Ovary (tissue), 3 donors: ENCODE measurements around the gene CADPS2.

Experiments used
- CTCF ChIP-seq, 3 donors: fragments of 450-650 bp in 2 of 3; fragments of 200-600 bp in 1 of 3; IDR thresholded peaks; one replicate each; pipeline versions ENCODE4 v1.5.1 to v1.8.0; 2016 to 2022; ENCODE audit warnings: antibody characterized with exemption in 3 of 3, mild to moderate bottlenecking in 1 of 3
- EP300 ChIP-seq: sonication (generic); formaldehyde crosslinking; IDR thresholded peaks from one replicate; pipeline ENCODE4 v1.6.1; 2017; ENCODE audit warnings: antibody characterized with exemption
- POLR2A ChIP-seq: fragments of 450-650 bp; IDR thresholded peaks from one replicate; pipeline ENCODE4 v1.6.1; 2017; ENCODE audit warnings: antibody characterized with exemption, mild to moderate bottlenecking, moderate library complexity
- donor health status: DM: no; HTN: no; CAD: no.

GRCh38 chr7:122881324-122881723 is 4.9 kb downstream of the CADPS2 start:
- TF ChIP-seq CTCF (IDR thresholded peaks at IDR 0.05) (no peak), POLR2A (no peak), EP300 (no peak)
